HG02840 (cell line): ENCODE results near the gene ZGLP1.
"Not testable (repeated sequence)": the region's sequence is repeated elsewhere in the genome, so short reads cannot be mapped to it uniquely, and the experiment has no call there.

Source experiments
- ATAC-seq: cut with Tn5 transposase; IDR thresholded peaks from one replicate; pipeline ENCODE4 v1.9.1; 2021; ENCODE audit warnings: mild to moderate bottlenecking, moderate library complexity, moderate number of reproducible peaks; ENCODE audit not compliant: unreplicated experiment, low FRiP score

ZGLP1 gene

DNA sequence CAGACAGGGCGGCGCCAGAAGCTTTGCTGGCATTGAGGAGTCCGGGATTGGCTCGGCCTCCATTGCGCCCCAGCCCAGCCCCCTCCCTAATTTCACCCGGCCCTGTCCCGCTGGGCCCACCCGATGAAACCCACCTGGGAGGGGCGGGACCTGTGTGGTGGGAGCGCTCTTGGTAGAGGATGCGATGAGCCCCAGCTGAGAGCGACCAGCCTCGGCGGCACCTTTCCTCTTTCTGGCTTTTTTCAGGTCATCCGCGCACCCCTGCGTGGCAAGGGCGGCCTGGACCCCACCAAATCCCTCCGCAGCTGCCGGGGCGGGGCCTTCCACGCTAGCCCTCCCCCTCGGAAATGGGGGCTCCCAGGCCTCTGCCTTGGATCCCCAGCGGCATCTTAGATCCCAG, at the start of gene ZGLP1:
Gene ZGLP1 (minus strand): TSS at position 393 of the 400 bp plus-strand sequence.
- ATAC-seq: no peak

GRCh38 chr19:10356431-10356830, 46.8 kb upstream of the ZGLP1 start:
- ATAC-seq: no peak

- ATAC-seq: no peak
Measured at GRCh38 chr19:10353793-10354391, 44.3 kb upstream of the ZGLP1 start.

DNA sequence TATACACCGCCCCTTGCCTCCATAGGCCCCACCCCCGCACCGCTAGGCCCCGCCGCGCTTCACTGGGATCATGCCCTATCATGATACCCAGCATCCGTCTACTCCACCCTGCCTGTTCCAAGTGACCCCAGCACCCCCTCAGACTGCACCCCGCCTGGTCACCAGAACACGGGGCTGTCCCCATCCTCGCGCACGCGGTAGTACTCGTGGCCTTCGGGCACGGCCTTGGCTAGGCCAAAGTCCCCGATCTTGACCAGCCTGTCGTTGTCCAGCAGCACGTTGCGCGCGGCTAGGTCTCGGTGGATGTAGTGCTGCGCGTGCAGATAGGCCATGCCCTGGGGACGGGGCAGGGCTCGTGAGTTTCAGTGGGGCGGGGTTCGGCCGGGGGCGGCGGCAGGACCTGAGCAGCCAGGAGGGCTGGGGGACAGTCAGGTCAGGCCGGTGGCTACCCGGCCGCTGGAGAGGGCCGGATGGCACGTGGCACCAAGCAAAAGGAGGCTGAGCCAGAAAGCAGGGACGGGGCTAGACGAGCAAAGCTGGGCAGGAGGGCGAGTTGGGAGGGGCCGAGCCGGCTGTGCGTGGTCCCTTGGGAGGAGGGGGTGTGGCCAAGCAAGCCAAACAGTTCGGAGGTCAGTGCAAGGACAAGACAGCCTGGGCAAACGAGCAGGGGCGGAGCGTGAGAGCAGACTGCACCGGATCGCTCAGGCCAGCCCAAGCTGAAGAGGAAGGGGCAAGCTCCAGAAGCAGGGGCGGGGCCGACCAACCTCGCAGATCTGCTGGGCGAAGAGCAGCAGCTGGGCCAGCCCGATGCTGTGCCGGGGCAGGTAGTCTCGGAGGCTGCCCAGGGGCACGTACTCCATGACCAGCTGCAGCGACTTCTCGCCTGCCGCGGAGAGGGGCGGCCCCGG, 43.4 kb upstream of the ZGLP1 start:
- no peak for ATAC-seq

- ATAC-seq: no peak
Measured at GRCh38 chr19:10346509-10346908, 36.9 kb upstream of the ZGLP1 start.

DNA sequence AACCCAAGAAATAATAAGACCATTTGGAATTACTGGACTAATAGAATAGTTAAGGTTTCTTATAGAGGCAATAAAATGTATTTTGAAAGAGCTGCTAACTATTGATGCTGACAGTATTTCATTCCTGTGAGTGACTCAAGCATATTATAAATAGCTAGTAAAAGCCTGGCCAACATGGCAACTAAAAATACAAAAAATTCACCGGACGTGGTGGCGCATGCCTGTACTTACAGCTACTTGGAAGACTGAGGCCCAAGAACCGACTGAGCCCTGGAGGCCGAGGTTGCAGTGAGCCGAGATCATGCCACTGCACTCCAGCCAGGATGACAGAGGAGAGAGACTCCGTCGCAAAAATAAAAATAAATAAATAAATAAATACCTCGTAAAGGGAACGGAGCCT, 35.2 kb upstream of the ZGLP1 start:
- ATAC-seq: no peak

- no peak for ATAC-seq
Measured at GRCh38 chr19:10343495-10343894, 33.9 kb upstream of the ZGLP1 start.

- no peak for ATAC-seq
Measured at GRCh38 chr19:10339977-10340376, 30.4 kb upstream of the ZGLP1 start.

GRCh38 chr19:10339380-10339960, 29.9 kb upstream of the ZGLP1 start, which contains the start of gene ICAM3:
TSS of gene ICAM3 (minus strand) at chr19:10339624. CDS start at chr19:10339614, 10 bp downstream.
- no peak for ATAC-seq

GRCh38 chr19:10338940-10339339, 29.3 kb upstream of the ZGLP1 start:
- no peak for ATAC-seq

DNA sequence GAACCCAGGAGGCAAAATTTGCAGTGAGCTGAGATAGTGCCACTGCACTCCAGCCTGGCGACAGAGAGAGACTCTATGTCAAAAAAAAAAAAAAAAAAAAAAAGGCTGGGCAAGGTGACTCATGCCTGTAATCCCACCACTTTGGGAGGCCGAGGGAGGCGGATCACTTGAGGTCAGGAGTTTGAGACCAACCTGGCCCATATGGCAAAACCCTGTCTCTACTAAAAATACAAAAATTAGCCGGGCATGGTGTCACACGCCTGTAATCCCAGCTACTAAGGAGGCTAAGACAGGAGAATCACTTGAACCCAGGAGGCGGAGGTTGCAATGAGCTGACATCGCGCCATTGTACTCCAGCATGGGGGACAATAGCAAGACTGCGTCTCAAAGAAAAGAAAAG, 27.1 kb upstream of the ZGLP1 start:
- not testable (repeated sequence) for ATAC-seq

DNA sequence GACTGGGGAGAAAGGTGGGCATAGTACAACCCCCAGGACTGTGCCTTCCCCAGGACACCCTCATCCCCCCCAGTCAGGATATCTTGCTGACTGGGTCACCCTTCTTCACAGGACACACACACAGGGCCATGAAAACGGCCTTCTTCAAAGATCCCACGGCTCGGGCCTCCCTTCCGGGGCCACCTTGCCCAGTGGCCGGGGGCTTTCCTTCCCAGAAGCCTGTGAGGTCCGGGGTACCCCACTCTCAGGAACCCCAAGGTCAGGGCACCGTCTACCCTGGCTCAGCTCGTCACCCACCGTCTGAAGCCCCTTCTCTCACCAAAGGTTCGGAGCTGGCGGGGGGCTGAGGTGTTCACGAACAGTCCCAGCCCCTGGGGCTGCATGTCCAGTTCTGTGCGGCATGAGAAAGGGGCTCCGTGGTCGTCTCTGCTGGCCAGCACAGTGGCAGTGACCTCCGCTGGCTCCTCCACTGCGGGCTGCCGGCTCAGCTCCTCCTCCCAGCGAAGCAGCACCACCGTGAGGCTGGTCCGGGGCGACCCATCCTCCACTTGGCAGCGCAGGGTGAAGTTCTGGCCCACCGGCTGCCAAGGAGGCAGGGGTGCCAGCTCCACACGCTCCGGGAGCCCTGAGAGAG, 25.9 kb upstream of the ZGLP1 start:
- no peak for ATAC-seq

- ATAC-seq: no peak
Measured at GRCh38 chr19:10334588-10335351, 25.2 kb upstream of the ZGLP1 start.

DNA sequence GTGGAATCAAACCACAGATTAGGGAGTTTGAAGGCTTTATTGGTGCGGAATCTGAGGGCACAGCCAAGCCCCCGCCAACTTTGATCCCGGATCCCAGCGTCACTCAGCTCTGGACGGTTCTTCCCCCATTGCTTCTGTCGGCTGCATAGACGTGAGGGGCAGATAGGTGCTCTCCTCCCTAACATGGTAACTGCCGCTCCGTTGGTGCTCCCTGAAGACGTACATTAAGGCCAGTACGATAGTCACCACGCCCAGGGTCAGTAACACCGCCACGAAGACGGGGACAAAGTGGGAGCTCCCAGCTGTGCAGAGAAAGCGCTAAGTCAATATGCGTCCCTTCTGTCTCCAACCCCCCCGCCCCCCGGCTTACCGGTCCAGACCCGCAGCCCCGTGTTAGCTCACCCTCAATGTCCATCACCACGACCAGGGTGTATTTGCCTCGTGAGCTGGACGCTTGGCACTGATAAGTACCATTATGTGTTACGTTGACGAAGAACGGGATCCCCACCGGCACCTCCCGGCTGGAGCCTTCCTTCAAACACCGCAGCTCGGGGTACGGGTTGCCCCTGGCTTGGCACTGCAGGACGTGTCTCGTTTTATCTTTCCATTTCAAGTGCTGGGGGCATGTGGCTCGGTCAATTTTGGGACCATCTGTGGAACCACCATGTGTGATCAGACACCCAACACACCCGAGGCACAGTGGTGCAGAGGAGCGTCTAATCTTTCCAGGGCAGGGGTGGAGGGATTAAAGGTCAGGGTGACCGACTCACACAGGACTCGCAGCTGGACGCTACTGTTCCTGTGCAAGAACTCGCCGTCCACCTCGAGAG, 24.4 kb upstream of the ZGLP1 start:
- ATAC-seq: no peak

- peak; percentile 82 for ATAC-seq
Measured at GRCh38 chr19:10332965-10333757, 23.5 kb upstream of the ZGLP1 start, which contains the start of gene RAVER1. TSS of gene RAVER1 (minus strand) at chr19:10333529. CDS start at chr19:10333507, 22 bp downstream.

- ATAC-seq: no peak
Measured at GRCh38 chr19:10332158-10332964, 22.7 kb upstream of the ZGLP1 start.

DNA sequence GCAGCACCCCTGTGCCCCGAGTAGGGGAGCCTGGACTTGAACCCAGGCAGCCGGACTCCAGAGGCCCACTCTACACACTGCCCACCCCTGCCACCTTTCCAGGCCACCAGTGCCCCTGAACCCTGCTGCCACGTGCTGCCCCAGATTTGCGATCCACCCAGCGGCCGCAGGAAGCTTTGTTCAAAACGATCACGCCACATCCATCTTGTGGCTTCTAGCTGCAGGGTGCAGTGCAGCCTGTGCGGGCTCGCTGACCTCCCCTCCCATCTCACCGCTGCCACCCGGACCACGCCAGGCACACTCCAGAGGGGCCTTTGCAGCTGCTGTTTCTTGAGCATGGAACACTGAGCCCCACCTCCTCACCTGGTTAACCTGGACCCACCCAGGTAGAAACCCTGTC, 19.9 kb upstream of the ZGLP1 start:
- ATAC-seq: no peak
